ENCODE results near the gene TNNC2.
"Not testable (repeated sequence)": the region's sequence is repeated elsewhere in the genome, so short reads cannot be mapped to it uniquely, and the experiment has no call there.

DNA sequence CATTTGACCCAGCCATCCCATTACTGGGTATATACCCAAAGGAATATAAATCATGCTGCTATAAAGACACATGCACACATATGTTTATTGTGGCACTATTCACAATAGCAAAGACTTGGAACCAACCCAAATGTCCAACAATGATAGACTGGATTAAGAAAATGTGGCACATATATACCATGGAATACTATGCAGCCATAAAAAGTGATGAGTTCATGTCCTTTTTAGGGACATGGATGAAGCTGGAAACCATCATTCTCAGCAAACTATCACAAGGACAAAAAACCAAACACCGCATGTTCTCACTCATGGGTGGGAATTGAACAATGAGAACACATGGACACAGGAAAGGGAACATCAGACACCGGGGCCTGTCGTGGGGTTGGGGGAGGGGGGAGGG, 29.2 kb downstream of the TNNC2 start:
- TF ChIP-seq CTCF (IDR thresholded peaks at IDR 0.05; ENCODE audit: insufficient read depth, low read length); POLR2AphosphoS5 (IDR thresholded peaks at IDR 0.05; ENCODE audit: low read depth); GABPA (IDR thresholded peaks at IDR 0.05; ENCODE audit: low read depth): not testable (repeated sequence)

All from HL-60 (cell line).